HG03196 (cell line): Measurements from ENCODE around the gene ADGRD1.

Source experiments
- ATAC-seq: cut with Tn5 transposase; IDR thresholded peaks from one replicate; pipeline ENCODE4 v1.9.1; 2021; ENCODE audit not compliant: unreplicated experiment

The ADGRD1 gene

GRCh38 chr12:131085816-131086591, 132.3 kb downstream of the ADGRD1 start:
- ATAC-seq = no peak

DNA sequence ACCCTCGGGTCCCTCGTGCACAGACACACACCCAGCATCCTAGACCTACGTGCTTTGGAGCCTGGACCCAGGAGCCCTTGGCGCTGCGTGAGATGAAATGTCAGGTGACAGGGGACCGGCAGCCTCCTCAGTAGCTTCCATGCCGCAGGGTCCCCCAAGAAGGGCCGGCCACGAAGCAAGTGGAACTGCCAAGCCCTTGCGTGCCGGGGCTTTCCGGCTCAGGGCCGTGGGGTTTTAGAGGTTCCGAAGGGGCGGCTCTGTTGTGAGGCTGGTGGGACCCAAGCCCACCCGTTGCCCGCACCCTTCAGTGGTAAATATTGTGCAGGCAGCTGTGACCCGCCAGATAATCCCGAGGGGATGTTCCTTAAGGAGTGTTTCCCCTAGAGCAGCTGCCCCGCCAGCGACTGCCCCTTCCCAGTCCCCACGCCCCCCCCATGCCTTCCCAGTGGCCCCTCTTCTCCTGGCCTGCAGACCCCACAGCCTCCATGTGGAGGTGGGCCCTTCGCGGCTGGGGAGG, 133.7 kb downstream of the ADGRD1 start:
- ATAC-seq = no peak

DNA sequence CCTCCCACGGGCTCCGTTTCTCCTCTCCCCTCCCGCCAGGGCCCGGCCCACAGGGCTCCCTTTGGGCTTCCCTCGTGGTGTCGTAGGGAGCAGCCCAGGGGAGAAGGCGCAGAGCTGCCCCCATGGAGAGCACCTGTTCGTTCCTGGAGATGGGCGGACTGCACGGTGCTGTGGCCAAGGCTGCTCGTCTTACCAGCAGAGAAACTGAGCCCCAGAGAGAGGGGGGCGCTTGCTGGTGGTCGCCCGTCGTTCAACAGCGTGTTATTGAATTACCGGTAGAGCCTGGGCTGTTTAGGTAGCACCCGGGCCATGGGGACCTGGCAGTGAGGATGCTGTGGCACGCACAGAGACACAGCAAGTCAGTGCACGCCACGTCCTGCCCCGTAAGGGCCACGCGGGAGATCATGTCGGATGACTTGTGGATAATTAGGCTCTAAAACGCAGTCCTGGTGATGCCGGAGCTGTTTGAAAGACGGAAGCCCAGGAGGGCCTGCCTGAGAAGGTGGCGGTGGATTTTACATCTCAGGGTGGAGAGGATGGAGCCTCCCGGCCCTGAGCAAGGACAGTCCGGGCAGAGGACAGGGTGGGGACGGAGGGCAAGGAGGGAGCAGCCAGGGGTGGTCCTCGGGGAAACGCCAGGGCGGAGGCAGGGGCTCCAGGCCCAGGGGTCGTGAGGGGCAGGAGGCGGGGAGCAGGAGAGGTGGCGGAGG, 134.4 kb downstream of the ADGRD1 start:
- ATAC-seq = no peak

DNA sequence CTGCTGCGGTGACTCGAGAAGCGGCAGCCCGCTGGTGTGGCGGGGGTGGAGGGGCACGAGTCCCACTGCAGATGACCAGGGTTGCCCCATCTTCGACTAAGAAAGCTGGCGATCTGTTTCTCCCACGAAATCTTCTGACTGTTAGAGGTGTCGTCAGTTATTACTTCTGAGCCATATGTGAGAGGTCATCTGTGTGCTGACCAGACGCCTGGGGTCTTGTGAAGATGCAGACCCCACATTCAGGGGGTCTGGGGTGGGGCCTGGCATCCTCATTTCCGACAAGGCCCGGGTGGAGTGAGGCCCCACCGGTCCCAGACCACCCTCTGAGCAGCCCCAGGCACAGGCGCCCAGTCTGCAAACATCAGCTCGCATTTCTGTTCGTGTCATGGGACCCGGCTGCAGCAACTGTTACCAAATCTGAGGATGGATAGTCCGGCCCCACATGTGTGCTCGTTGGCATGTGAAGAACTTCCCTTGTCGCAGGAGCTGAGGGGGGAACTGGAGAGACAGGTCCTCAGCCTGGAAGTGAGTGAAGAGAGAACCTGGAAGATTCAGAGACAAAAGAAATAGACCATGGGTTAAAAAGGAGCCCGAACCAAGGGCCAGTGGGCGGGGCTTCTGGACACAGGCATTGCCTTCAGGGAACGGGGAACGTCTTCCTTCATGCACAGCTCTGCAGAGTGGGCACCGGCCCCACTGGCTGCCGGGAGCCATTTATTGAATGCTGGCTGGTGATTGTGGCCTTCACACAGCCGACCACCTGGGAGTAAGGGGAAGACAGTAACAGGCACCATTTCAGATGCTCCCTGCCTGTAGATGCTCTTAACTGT, 135.2 kb downstream of the ADGRD1 start:
- no peak for ATAC-seq

GRCh38 chr12:131089531-131090273, 136.0 kb downstream of the ADGRD1 start:
- no peak for ATAC-seq

GRCh38 chr12:131090274-131091210, 136.8 kb downstream of the ADGRD1 start:
- no peak for ATAC-seq

DNA sequence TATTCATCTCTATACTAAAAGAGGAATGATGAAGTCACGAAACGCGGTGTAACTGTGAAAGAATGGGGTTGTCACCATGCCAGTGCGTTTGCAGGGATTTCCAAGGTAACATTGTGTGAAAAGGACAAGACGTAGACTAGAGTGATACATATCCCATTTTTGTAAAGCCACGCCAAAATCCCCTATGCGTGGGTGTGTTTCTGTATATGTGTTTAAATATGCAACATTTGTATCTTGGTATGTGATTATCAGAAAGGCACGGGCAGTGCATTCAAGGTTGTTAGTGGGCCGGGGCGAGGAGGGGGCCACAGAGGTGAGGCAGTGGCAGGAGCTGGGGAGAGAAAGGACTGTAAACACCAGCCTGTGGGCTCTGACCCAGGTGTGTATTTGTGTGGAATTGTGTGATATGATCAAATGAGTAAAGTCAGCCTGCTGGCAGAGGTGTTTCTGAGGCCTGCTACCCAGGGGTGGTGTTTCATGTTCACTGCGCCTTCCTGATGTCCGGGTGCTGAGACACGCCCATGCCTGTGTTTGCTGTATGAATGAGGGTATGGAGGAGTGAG, 137.8 kb downstream of the ADGRD1 start:
- no peak for ATAC-seq

DNA sequence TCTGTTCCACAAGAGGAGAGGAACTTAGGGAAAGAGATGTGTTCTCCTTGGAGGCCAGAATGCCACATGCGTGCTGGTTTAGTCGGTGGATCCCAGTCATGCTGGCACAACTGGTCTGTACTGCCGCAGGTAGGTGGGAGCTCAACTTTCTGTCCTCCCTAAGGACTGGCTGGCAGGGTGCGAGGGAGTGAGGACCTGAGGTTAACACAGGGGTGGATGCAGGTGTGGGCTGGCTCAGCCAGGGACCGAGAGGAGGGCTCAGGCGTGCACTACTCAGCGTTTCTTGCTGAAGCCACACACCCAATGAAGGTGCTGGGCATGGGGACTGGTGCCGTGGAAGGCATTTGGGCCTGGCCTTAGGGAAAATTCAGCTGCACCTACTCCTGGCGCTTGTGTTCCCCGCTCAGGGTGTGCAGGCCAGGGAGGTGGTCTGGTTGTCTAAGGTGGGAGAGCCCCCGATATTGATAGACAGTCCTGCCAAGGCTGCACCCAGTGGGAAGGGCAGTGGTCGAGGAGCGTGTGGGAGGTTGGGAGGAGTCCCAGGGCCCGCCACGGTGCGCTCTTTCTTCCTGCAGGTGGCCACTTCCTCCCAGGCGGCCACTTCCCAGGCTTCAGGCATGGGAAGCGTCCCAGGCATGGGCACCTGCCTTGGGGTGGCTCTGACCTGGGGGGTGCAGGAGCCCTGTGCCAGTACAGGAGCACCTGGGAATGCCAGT, 138.4 kb downstream of the ADGRD1 start:
- ATAC-seq = no peak

DNA sequence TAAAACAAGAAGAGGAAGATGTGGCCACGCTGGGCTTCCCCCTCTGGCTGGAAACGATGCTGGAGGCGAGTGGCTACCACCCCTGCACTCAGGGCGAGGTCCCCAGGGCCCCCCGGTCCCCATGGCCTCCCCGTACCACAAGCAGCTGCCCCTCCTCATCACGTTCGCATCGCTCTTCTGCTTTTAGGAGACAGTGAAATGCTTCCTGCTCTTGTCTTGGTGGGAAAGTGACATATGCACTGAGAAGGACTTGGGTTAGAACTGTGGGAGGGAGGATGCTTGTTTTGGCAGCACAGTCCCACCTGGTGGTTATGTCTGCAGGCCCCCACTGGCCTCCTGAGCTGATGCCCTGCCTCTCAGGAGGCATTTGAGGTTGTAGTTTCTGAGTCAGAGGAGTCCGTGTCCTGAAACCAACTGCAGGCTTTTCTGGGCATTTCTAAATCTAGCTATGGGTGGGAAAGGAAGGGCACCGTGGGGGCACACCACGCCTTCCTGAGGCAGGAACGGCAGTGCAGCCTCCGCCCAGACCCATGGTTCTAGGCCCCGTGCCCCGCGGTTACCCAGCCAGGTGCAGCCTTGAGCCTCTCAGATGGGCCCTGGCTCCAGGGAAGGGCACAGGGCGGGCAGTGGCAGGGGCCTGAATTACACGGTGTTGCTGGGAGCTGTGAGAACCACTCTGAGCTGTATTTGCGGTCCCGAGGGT, 139.3 kb downstream of the ADGRD1 start:
- ATAC-seq = peak; percentile 76

GRCh38 chr12:131093604-131093955, 139.9 kb downstream of the ADGRD1 start:
- no peak for ATAC-seq

GRCh38 chr12:131093971-131094830, 140.5 kb downstream of the ADGRD1 start:
- no peak for ATAC-seq

GRCh38 chr12:131094831-131095805, 141.4 kb downstream of the ADGRD1 start:
- ATAC-seq = no peak

DNA sequence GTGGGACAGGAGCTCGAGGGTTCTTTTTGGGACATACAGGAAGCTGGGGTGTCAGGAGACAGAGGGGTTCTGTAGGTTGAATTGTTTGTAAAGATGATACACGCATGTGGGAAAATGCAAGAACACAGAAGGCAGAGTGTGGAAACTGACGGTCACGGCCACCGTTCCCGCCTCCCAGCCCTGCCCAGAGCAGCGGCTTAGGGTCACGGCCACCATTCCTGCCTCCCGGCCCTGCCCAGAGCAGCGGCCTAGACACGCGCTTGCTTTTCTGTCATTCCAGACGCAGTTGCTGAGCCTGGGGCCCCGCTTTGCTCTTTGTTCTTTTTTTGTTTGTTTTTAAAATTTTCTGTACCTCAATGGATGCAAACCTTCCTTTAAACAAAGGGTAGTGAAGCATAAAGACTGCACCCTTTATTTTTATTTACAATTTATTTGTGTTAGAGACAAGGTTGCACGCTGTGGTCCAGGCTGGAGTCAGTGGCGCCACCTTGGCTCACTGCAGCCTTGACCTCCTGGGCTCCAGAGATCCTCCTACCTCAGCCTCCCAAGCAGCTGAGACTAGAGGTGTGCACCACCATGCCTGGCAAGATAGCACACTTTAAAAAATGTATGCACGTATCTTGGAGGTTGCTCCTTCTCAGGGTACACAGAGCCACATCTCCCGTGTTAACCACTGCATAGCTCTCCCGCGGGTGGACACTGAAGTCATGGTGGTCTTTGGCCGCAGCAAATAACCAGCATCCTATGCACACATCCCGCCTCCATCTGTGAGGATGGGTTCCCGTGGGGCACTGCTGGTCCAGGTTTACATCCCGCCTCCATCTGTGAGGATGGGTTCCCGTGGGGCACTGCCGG, 142.3 kb downstream of the ADGRD1 start:
- no peak for ATAC-seq

- no peak for ATAC-seq
Observed at GRCh38 chr12:131096681-131097181, 143.0 kb downstream of the ADGRD1 start.
